RPMI7951 (cell line): ENCODE data around the gene TPST1. TPM values are rescaled to one million over a fixed set of nuclear protein-coding genes. Genes with fewer than 3 reads are reported as not detected.
A peak's percentile ranks its signal among the peaks of the same experiment; 100 is the strongest.
"Not testable (repeated sequence)": the region's sequence is repeated elsewhere in the genome, so short reads cannot be mapped to it uniquely, and the experiment has no call there.

ENCODE experiments used
- DNase-seq: peaks from one replicate; pipeline ENCODE4 v3.0.0-alpha.2; 2012; ENCODE audit warnings: low read depth
- total RNA-seq: library from RNA; depleted of rRNA; stranded (reverse); fragments of >200 nt; shearing (Covaris generic); gene quantifications from 2 replicates; pipeline ENCODE4 v1.2.3, GENCODE V29; 2014; rRNA removed

Gene TPST1
- total RNA-seq, 1 experiment from 2014 or later: 35.2 TPM

- DNase-seq: peak; percentile 71
Measured at GRCh38 chr7:66379542-66380160, 174.5 kb downstream of the TPST1 start.

GRCh38 chr7:66380272-66380888, 175.2 kb downstream of the TPST1 start:
- peak; percentile 76 for DNase-seq

GRCh38 chr7:66382182-66382923, 177.2 kb downstream of the TPST1 start:
- not testable (repeated sequence) for DNase-seq

GRCh38 chr7:66385191-66385905, 180.2 kb downstream of the TPST1 start:
- not testable (repeated sequence) for DNase-seq

- peak; percentile 51 for DNase-seq
Measured at GRCh38 chr7:66395128-66395571, 190.0 kb downstream of the TPST1 start.

GRCh38 chr7:66396052-66396451, 190.9 kb downstream of the TPST1 start:
- DNase-seq: not testable (repeated sequence)

- peak; percentile 19 for DNase-seq
Measured at GRCh38 chr7:66398841-66399240, 193.7 kb downstream of the TPST1 start.

GRCh38 chr7:66399566-66399965, 194.4 kb downstream of the TPST1 start:
- DNase-seq: no peak

- no peak for DNase-seq
Measured at GRCh38 chr7:66400400-66400799, 195.3 kb downstream of the TPST1 start.

GRCh38 chr7:66401126-66401525, 196.0 kb downstream of the TPST1 start:
- DNase-seq: not testable (repeated sequence)

- not testable (repeated sequence) for DNase-seq
Measured at GRCh38 chr7:66401932-66402331, 196.8 kb downstream of the TPST1 start.

- no peak for DNase-seq
Measured at GRCh38 chr7:66403564-66403963, 198.4 kb downstream of the TPST1 start.

GRCh38 chr7:66409493-66409892, 204.4 kb downstream of the TPST1 start:
- no peak for DNase-seq

Other genes starting within 250 kb of the TPST1 start
- 30.3 and 36.6 TPM in 2 replicates for gene GUSB, start 223.1 kb upstream of the TPST1 start, total RNA-seq
- gene ASL, start 129.5 kb upstream of the TPST1 start, total RNA-seq: 47.1 and 66.8 TPM in 2 replicates
- 27.0 and 31.5 TPM in 2 replicates for gene CRCP, start 90.5 kb upstream of the TPST1 start, total RNA-seq